GM12892 (cell line): ENCODE data around the gene BCAR1.
"Not testable (repeated sequence)": the region's sequence is repeated elsewhere in the genome, so short reads cannot be mapped to it uniquely, and the experiment has no call there.

ENCODE experiments used
- DNase-seq: peaks from one replicate; pipeline ENCODE4 v3.0.0; 2011; ENCODE audit not compliant: insufficient read length
- FAIRE-seq: peaks from 2 replicates; lab custom pipeline; 2011; peaks lifted over from hg19 to GRCh38; lab: Jason Lieb, UNC
- POLR2A ChIP-seq: IDR thresholded peaks from 2 replicates; pipeline ENCODE4 v1.6.1; 2011; ENCODE audit warnings: low read depth, low read length, control low read depth
- POLR2AphosphoS5 ChIP-seq: IDR thresholded peaks from 2 replicates; pipeline ENCODE4 v1.6.1; 2011; ENCODE audit warnings: low read depth, low read length, control low read depth
- TAF1 ChIP-seq: IDR thresholded peaks from 2 replicates; pipeline ENCODE4 v1.6.1; 2011; ENCODE audit warnings: low read depth, mild to moderate bottlenecking, control low read depth, low read length, borderline replicate concordance

Gene BCAR1

GRCh38 chr16:75241955-75242354 lies 9.5 kb downstream of the BCAR1 start:
- DNase-seq, result no peak
- FAIRE-seq, result no peak
- TF ChIP-seq POLR2A (no peak), TAF1 (no peak), POLR2AphosphoS5 (no peak)

GRCh38 chr16:75241412-75241811 lies 10.0 kb downstream of the BCAR1 start:
- no peak for FAIRE-seq

GRCh38 chr16:75240633-75241032 lies 10.8 kb downstream of the BCAR1 start:
- not testable (repeated sequence) for FAIRE-seq, DNase-seq

More at GRCh38 chr16:75241412-75241811, 10.0 kb downstream of the BCAR1 start:
- DNase-seq, result no peak
- no peak for TF ChIP-seq POLR2A
- no peak for TF ChIP-seq POLR2AphosphoS5
- no peak for TF ChIP-seq TAF1

- TF ChIP-seq TAF1, result no peak
- TF ChIP-seq POLR2AphosphoS5, result no peak
- no peak for TF ChIP-seq POLR2A
- DNase-seq, result no peak
- FAIRE-seq, result no peak
Measured at GRCh38 chr16:75239542-75240122, 11.8 kb downstream of the BCAR1 start.

- no peak for DNase-seq
- FAIRE-seq, result peak; percentile 30
- no peak for TF ChIP-seq POLR2A
- no peak for TF ChIP-seq TAF1
- TF ChIP-seq POLR2AphosphoS5, result no peak
Measured at GRCh38 chr16:75238853-75239541, 12.4 kb downstream of the BCAR1 start.

- FAIRE-seq (no peak), DNase-seq (no peak)
- TF ChIP-seq POLR2AphosphoS5 (no peak), POLR2A (no peak), TAF1 (no peak)
Measured at GRCh38 chr16:75238132-75238852, 13.1 kb downstream of the BCAR1 start.

- no peak for DNase-seq
- no peak for FAIRE-seq
- TF ChIP-seq POLR2A (no peak), POLR2AphosphoS5 (no peak), TAF1 (no peak)
Measured at GRCh38 chr16:75237398-75238131, 13.9 kb downstream of the BCAR1 start.

GRCh38 chr16:75236736-75237397 lies 14.6 kb downstream of the BCAR1 start:
- DNase-seq (no peak), FAIRE-seq (no peak)
- no peak for TF ChIP-seq POLR2AphosphoS5
- TF ChIP-seq POLR2A, result no peak
- TF ChIP-seq TAF1, result no peak

GRCh38 chr16:75236232-75236631 lies 15.2 kb downstream of the BCAR1 start:
- TF ChIP-seq POLR2AphosphoS5 (no peak), POLR2A (no peak), TAF1 (no peak)
- DNase-seq (no peak), FAIRE-seq (no peak)

- DNase-seq (no peak), FAIRE-seq (no peak)
- TF ChIP-seq POLR2A (no peak), POLR2AphosphoS5 (no peak), TAF1 (no peak)
Measured at GRCh38 chr16:75235721-75236193, 15.7 kb downstream of the BCAR1 start.
